Activated naive CD4-positive, alpha-beta T cell treated with Interleukin-2 at 50 U/mL for 16 hours (primary cell): ENCODE measurements around the gene KIF6.

Experiments
- DNase-seq: peaks from one replicate; pipeline ENCODE4 v3.0.0-alpha.2; 2020

KIF6 gene

DNA sequence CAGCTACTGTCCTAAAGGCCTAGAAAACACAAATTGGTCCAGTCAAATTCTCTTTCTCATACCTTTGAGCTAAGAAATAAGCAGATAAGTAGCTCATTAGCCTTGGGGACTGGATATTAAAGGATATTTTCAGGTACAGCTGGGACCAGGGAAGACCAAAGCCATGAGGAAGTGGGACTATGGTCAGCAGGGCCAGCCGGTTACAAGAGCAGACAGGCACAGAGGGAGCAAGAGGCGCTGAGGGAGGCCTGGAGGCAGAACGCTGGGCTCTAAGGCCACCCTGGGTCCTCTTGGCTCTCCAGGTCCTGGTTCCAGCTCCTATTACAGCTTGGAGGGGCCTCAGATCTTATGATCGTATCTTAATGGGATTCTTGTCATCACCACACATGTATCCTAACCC lies 314.2 kb downstream of the KIF6 start:
- DNase-seq: no peak

DNA sequence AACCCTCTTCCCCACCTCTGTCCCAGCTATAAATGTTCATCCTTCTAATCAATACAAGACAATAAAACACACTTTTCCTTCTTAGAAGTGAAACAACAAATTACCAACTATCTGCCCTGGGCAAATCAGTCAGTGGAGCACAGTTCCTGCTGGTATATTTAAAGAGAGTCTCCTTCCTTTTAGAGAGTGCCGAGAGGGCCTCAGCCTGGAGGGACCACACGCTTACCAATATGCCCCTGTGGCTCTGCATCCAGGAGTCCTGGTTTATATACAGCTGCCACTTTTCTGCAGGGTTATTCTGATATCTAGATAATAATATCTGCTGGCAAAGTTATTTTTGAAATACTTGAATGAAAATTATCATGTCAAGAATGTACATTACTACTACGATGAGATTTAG lies 315.3 kb downstream of the KIF6 start:
- no peak for DNase-seq

DNA sequence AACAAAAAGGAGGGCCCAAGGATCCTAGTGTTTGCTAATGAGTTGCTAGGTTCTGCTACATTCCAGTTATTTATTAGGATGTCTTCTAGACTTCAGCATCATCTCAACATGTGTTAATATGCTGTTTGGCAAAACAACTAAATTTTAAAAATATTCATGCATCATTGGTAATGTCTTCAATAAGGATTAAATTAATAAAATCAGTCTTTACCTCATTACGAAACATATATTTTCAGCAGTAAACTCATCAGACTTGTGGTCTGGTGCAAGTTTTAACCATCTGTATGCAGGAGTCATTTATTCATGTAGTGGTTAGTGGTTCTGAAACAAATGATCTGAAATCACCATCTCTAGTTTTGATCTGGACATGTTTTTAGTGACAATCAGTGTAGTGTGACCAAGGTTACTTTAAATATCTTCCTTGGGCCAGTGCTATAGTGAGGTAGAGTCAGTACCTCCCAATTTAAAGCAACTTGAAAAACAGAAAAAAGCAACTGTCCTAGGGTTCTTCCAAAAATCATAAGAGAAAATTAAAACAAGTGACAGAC lies 317.7 kb downstream of the KIF6 start:
- DNase-seq: no peak

DNA sequence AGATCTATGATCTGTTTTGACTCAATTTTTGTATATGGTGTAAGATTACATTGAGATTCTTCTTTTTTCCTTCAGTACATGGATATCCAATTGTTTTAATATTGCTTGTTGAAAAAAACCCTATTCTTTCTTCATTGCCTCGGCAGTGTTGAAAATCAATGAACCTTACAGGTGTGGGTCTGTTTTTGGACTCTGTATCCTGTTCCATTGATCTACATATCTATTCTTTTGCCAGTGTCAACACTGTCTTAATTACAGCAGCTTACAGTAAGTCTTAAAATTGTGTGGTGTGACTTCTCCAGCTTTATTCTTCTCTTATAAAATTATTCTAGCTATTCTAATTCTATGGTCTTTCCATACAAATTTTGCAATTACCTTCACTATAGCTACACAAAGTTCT lies 320.9 kb downstream of the KIF6 start:
- no peak for DNase-seq

DNA sequence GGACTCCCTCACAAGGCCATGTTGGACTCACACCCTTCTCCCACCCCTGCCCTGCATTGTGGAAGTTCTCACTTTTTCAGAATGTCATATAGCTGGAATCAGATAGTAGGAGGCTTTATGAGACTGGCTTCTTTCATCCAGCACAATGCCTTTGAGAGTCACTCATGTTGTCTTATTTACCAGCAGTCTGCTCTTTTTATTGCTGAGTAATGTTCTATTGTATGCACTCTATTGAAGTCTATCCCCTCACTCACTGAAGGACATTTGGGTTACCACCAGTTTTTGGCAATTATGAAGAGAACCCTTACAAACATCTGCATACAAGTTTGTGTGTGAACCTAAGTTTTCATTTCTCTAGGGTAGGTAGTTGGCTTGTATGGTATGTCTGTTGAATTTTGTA lies 321.9 kb downstream of the KIF6 start:
- DNase-seq: no peak

DNA sequence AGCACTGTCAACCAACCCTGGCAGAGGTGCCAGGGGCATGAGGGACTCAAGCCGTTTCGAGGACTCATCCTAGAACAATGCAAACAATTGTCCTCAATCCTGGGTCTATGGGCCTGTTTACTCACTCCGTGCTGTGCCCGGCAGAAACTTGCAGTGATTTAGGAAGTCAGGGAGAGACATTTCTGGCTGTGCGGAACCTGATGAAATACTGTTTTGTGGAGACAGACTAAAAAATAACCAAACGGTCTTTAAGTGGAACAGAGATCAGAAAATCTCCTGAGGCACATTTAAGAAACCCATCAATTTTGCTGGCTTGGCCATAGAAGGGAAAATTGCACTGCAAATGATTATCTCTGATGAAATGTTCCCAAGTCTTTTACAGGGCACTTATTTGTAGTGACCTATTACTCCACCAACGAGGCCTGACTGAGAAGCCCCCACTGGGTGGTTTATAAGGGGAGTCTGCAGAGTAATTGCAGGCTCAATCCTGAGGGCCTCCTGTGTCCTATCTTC lies 322.9 kb downstream of the KIF6 start:
- DNase-seq: no peak

DNA sequence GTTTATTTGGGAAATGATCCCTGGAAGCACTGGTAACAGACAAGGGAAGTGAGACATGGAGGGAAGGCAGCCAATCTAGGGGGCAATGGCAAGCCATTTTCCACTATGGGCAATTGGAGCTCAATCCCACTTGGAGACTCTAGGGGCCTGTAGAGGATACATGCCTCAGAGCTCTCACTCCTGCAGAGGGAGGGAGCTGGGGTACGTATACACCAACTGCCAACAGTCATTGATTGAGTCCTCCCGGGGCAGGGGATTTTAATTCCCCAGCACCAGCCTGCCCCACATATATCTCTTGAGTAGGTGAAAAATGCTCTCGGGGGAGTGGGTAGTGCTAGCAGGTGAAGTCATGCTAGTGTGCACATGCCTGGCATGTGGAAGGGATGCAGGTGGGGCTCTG lies 323.8 kb downstream of the KIF6 start:
- no peak for DNase-seq

DNA sequence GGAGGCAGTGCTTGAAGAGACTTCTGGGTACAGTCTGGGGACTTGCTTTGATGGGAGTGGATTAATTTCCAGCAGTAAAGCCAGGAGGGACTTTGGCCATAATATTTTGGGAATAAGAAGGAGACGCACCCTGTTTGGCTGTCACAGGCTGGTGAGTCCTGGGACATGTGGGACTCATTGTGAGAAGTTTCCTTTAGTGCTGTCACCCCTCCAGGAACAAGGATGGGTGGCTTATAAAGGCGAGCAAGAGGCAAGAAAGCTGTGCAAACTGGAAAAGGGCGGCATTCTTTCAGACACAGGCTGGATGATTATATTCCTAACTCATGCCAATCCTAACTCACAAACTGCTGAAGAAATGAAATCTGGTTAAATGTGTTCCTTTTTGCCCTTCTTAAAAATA lies 325.2 kb downstream of the KIF6 start:
- DNase-seq: no peak

DNA sequence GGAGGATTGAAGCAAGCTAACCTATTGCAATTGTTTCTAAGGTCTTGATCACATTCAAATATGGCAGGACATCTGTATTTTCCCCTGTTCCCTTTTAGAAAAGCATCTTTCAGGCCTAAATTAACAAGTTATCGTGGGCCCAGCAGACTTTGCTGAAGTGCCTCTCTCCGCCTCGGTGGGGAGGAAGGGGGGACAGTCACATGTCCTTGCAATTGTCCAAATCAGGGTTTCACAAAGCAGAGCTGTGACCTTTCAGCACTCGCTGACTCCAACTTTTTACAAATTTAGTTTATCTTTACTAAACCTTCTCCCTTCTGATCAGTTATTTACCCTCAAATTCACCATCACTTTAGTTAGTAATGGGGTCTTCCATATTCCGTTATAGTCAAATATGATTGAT lies 328.4 kb downstream of the KIF6 start:
- no peak for DNase-seq

DNA sequence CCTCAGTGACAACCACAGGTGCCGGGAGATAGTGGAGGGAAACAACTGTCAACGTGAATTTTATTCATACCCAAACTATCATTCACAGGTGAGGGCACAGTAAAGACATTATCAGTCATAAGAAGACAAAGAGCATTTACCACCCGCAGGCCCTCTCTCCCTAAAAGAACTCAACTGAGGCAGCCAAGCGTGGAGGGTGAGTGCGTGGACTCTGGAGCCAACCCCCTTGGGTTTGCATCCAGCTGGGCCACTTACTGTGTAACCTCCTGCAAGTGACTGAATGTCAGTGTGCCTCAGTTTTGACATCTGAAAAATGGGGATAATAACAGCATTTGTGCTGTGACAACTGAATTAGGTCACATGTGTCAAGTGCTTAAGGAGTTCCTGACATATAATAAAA lies 332.1 kb downstream of the KIF6 start:
- no peak for DNase-seq

DNA sequence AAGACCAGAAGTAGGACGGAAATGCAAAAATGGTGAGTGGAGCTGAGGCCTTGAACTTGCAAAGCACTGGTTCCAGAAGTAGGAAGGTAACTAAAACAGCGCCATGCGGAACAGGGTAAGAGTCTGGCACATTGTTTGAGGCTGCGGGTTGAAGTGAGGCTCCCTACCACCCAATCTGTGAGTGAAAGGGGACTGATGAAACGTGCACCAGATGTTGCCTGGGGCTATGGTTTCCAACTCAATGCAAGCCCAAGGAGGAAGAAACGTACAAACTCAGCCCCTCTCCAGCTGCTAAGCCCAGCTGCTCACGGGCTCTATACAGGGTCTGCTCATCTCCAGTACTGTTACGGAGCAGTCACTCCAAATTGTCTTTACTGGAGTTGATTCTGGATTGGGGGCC lies 334.0 kb downstream of the KIF6 start:
- DNase-seq: no peak

DNA sequence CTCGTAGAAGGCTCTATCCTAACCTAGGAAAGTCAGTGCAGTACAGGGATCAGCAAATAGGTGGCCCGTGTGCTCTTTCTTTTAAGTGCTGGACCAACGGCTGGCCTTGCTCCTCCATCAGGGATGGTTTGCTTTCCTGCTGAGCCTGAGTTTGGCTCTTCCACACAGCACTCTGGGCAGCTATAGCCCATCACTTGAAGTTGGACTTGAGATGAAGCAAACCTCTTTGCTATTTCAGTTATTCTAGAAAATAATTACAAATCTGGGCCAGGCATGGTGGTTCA lies 335.8 kb downstream of the KIF6 start:
- DNase-seq: no peak

DNA sequence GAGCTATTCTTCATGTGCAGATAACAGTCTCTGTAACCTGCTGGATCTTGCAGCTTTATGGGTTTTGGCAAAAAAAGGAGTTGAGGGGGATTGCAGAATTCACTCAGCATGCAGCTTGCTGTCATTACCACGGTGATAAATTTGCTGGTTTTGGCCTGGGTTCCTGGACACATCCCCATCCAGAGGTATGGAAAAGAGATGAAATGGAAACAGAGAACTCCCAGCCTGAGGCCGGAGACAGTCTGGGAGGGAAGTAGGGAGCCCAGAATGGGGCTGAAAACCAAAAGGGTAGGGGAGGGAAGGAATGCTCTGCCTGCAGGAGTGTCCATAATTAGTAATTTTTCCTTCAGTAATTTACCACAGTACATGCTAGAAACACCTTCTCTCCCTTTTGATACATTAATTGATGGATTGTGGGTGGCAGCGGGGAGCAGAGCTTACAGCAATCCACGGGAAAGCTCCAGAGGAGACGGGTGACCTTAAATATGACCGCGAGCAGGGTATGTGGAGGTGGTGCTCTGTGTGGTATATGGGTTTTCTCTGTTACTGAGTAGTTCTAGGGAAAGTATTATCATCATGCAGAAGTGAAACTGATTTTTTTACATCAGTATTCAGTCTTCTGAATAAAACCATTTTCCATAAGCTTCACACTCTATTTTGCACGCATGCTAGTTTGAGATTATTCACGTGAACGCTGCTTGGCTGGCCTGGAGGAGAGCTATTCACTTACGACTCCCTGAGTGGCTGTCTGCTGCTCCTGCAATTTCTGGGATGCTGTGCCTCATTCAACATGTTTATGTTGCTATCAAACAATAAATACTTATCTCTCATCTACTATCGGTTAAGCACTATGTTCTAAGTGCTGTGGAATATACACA lies 336.4 kb downstream of the KIF6 start:
- no peak for DNase-seq

DNA sequence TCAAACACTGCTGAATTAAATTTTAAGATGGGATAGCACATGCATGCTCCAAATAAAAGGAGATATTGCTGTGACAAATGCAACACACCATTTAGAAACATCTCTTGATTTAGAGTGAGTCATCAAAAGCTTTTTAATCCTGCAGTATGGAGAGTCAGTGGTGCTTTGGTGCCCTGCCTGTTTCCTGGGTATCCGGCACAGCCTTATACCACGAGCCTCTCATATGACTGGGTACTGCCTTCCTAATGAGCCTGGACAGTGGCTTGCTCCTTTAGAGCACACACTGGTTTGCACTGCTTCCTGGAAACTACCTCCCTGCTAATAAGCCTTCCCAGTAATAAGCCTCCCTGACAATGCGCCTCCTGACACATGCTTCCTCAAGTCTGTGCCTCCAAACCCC lies 337.4 kb downstream of the KIF6 start:
- no peak for DNase-seq

DNA sequence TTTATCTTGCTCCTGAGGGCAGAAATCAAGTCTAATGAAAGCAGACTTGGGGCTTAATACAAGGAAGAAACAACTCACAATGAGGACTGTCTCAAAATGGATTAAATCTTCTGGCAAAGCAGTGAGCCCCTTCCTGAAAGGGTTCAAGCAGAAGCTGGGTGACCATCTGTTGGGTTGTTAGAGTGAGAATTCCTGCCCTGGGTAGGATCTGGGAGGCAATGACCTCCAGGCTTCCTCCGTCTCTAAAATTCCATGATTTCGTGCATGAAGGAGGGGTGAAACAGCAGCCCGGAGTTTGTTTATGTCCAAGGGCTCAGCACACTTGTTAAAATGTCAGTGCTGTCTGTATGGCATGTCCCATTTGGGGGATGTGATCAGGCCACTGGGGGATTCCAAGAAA lies 338.7 kb downstream of the KIF6 start:
- DNase-seq: no peak

DNA sequence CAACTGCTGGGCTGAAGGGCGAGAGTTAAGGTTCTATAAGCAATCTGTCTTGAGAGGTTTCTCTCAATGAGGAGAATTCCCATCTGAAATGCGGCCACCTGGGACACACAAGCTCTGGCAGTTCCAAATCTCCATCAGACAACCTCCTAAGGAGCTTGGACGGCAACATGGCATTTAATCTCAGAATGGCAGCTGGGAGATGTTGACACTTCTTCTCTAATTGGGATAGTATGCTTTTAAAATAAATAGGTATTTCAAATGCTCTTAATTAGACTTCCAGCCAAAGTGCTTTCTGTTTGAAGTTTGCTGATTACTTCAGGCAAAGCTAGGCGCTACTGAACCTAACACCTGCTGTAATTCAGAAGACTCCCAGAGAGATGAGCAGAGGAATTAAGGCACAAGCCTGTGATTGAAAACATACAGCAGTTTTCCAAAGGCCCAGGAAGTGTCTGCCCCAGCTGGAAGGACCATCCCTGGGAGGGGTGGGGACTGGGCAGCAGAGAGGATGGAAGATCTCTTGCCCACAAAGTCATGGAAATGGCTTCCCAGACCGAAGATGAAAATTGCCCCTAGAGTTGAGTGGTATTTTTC lies 343.6 kb downstream of the KIF6 start:
- DNase-seq: no peak

DNA sequence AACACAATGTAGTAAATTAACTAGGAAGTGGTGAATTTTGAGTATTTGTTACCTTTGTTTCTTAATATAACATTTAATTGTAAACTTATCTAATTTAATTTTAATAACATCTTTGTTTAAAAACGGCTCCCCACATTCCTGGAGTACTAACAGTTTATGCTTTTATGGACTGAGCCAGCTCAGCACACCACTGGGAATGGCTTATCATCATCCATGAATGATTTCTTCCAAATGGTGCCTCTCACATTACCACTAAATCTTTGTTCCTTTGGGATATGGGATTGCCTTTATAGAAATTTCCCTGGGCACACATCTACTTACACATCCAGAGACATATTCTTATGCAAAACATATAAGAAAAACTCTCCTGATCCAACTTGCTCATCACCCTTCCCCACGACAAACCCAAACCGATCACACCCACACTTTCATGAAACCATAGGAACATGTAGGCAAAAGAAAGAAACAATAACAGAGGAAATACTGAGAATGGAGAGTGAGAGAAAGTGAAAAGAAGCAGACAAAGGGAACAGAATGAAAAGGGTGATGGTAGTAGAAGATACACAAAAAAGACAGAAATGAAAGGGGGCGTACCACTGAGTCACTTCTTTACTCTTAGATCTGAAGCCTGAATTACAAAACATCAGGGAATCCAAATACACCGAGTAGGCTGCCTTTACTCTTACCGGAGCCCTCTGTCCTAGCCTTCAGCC lies 344.2 kb downstream of the KIF6 start:
- DNase-seq: no peak

DNA sequence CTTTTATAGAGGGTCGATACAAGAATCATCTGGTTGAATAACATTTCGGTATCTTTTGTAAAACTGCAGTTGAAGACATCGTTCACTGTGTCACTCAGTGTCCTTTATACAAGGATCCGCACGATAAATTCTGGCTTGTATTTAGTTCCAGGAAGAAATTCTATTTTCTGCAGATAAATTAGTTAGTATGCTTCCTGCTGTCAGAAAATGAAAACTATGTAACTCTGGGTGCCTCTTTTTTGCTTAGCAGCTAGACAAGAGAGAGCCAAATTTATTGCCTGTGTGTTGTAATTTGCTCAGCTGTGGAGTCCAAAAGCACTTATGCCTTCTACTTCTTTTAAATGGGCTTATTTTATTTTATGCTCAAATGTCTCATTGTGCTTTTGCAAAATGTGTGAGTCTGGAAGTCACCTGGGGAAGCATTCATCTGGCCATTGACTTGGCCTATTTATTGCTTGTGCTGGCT lies 346.2 kb downstream of the KIF6 start:
- DNase-seq: no peak

DNA sequence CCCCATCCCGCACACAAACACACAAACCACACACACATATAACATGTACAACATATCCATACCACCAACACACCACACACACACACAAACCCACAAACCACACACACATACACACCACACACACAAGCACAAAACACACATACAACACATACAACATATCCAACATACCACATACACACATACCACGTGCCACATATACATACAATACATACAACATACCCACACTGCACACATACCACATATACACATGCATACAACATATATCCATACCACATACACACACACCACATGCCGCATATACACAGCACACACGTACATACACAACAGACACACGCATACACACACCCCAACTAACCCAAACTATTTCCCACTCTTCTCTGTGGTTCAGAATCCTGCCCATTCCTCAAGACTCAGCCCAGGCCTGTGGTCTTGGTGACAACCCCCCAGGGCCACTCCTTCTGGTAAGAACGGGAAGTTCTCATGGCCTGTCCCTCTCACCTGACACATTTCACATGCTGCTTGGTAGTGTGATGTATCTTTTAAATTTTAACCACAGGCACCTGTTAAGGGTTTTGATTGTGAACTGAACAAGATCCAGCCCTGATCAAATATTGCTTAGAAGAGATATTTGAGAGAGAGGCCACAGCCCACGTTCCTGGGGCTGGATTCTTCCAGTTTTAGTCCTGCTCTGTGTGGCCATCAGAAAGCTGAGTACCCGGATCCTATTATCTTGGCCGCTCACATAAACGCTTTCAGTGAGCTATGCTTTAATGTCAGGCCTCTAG lies 346.8 kb downstream of the KIF6 start:
- no peak for DNase-seq

DNA sequence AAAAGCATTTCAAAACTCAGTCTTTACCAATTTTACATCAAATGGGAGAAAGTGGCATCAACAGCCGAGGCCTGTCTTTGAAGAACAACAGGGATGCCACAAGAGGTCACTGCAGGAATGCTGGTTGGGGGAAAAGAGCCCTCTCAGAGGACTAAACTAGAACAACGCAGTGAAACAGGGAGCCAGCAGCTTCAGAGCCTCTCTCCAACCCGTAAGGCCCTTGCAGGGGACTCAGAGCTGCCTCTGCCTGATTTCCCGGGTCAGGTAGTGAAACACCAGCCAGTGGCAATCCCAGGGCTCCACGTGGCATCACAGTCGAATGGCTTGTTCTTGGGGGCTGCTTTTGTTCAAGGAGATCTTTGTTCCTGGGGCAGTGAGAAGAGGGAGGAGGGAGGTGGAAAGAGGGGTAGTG lies 347.7 kb downstream of the KIF6 start:
- DNase-seq: no peak

DNA sequence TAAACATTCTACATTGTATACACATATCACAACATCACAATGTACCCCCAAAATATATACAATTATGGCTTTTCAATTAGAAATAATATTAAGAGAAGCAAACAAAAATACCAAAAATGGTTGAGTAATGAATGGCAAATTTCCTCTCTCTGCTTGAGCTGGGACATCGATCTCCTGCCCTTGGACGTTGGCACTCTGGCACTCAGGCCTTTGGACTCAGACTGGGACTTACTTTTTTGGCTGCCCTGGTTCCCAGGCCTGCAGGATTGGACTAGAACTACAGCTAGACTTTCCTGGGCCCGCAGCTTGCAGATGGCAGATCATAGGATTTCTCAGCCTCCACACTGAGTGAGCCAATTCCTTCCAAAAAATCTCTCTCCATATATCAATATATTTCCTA lies 349.8 kb downstream of the KIF6 start:
- DNase-seq: no peak

DNA sequence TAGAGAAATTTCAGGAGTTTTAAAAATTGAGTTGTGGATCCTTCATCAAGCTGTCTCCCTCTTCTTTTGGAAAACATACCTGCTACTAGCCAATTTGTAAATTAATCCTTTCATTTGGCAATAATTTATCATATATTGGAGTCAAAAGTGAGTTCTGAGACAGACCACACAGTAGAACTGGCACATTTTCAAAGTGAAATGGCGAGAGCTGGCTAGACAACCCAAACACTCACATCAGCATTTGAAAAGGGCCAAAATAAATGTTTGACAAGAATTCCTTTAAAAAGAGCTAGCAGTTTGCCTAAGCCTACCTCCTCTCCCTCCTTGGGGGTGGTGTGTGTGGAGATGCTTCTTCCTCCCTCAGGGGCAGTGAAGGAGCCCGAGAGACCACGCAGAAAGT lies 354.8 kb downstream of the KIF6 start:
- no peak for DNase-seq

DNA sequence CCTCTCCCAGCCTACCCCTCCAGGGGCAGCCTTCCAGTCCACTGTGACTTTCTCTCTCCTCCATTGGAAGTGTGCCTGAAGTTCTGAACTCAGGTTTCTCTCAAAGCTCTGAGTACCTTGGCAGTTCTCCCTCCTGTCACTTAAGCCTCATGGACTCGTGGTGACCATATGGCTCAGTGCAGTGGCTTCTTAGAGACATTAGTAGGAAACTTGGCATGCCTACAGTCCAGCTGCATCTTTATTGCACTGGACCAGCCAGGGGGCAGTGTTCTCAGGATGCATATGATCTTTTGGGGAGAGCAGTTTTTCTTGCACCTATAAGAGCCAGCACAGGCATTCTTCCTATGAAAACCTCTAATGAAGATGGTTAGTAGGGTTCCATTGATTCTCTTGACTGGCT lies 355.2 kb downstream of the KIF6 start:
- no peak for DNase-seq
